Body of pancreas (tissue), 4 donors: ENCODE measurements around the gene KLHL26.

Source experiments
- CTCF ChIP-seq, 7 experiments: fragments of 450-650 bp in 4 of 7; fragments of 200-600 bp in 3 of 7; sonication (generic) in 3 of 7; IDR thresholded peaks; one replicate each; pipeline ENCODE4 v1.5.1; 2016 to 2019; ENCODE audit warnings: antibody characterized with exemption in 7 of 7
- POLR2A ChIP-seq, 3 donors: fragments of 450-650 bp; IDR thresholded peaks; one replicate each; pipeline ENCODE4 v1.6.1; 2016; ENCODE audit warnings: antibody characterized with exemption in 3 of 3, mild to moderate bottlenecking in 2 of 3

DNA sequence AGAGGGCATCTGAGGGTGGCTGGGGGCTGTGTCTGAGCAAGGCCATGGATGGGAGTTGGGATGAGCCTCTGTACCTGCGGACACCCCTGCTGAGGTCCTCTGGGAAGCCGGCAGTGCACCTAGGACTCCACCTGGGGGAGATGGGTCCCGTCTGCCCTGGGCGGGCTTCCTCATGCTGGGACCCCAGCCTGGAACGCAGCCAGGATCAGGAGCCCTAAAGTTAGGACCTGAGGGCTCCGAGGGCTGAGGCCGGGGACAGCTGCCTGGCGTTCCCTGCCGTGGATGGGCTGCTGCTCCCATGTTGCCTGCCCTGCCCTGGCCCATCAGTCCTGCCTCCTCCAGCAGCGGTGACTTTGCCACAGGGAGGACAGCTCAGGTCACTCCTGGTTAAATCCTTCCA lies 72.7 kb downstream of the KLHL26 start:
- TF ChIP-seq CTCF (IDR thresholded peaks at IDR 0.05), result no peak
- no peak for TF ChIP-seq POLR2A (IDR thresholded peaks at IDR 0.05)
